Neural progenitor cell (in vitro differentiated cells): ENCODE measurements around the gene SWAP70. TPM values are rescaled to one million over a fixed set of nuclear protein-coding genes. Genes with fewer than 3 reads are reported as not detected.

Source experiments
- DNase-seq: peaks from one replicate; pipeline ENCODE4 v3.0.0-alpha.2; 2016; ENCODE audit warnings: low spot score
- H2AFZ ChIP-seq: fragments of 200-600 bp; sonication (generic); replicated peaks from 2 replicates; pipeline ENCODE4 v1.6.1; 2016; ENCODE audit warnings: antibody characterized with exemption
- H3F3A ChIP-seq: fragments of 200-600 bp; sonication (generic); 2 replicates; pipeline ENCODE4 v1.6.1; 2016; ENCODE audit warnings: antibody characterized with exemption, low read depth
- H3K27ac ChIP-seq: fragments of 200-600 bp; sonication (generic); 2 replicates; pipeline ENCODE4 v1.5.1; 2016; ENCODE audit warnings: mild to moderate bottlenecking
- H3K27me3 ChIP-seq: fragments of 200-600 bp; sonication (generic); 2 replicates; pipeline ENCODE4 v1.6.1; 2016; ENCODE audit warnings: mild to moderate bottlenecking, moderate library complexity
- H3K36me3 ChIP-seq: fragments of 200-600 bp; sonication (generic); 2 replicates; pipeline ENCODE4 v1.5.1; 2016
- H3K4me1 ChIP-seq: fragments of 200-600 bp; sonication (generic); 2 replicates; pipeline ENCODE4 v1.6.1; 2016; ENCODE audit warnings: mixed run types
- H3K4me2 ChIP-seq: fragments of 200-600 bp; sonication (generic); 2 replicates; pipeline ENCODE4 v1.6.1; 2016
- H3K4me3 ChIP-seq: fragments of 200-600 bp; sonication (generic); 2 replicates; pipeline ENCODE4 v1.5.1; 2016
- H3K79me2 ChIP-seq: fragments of 200-600 bp; sonication (generic); 2 replicates; pipeline ENCODE4 v1.6.1; 2016; ENCODE audit warnings: low read depth
- H3K9ac ChIP-seq: fragments of 200-600 bp; sonication (generic); 2 replicates; pipeline ENCODE4 v1.6.1; 2016
- H3K9me3 ChIP-seq: fragments of 200-600 bp; sonication (generic); 2 replicates; pipeline ENCODE4 v1.5.1; 2016; ENCODE audit warnings: low read depth
- H4K20me1 ChIP-seq: fragments of 200-600 bp; sonication (generic); 2 replicates; pipeline ENCODE4 v1.6.1; 2016; ENCODE audit warnings: low read depth
- H3K27ac Mint-ChIP-seq: 3 replicates; pipeline ENCODE4 v1.8.0; 2021; ENCODE audit warnings: mixed read lengths
- H3K27me3 Mint-ChIP-seq: 2 replicates; pipeline ENCODE4 v1.8.0; 2022; ENCODE audit warnings: low read depth, mild to moderate bottlenecking, inconsistent platforms, moderate library complexity, mixed read lengths; ENCODE audit not compliant: insufficient read depth
- H3K36me3 Mint-ChIP-seq: 3 replicates; pipeline ENCODE4 v1.8.0; 2021; ENCODE audit warnings: mixed read lengths
- H3K4me1 Mint-ChIP-seq: 3 replicates; pipeline ENCODE4 v1.8.0; 2021; ENCODE audit warnings: mixed read lengths
- H3K4me3 Mint-ChIP-seq: 3 replicates; pipeline ENCODE4 v1.8.0; 2021; ENCODE audit warnings: mild to moderate bottlenecking, moderate library complexity, mixed read lengths
- H3K9me3 Mint-ChIP-seq: 3 replicates; pipeline ENCODE4 v1.8.0; 2020; ENCODE audit warnings: mixed read lengths
- EZH2 ChIP-seq: fragments of 200-600 bp; sonication (generic); IDR thresholded peaks from 2 replicates; pipeline ENCODE4 v1.6.1; 2017; ENCODE audit warnings: antibody characterized with exemption, mild to moderate bottlenecking, moderate library complexity
- EZH2phosphoT487 ChIP-seq: fragments of 200-600 bp; sonication (generic); IDR thresholded peaks from 2 replicates; pipeline ENCODE4 v1.6.1; 2017; ENCODE audit warnings: antibody characterized with exemption
- total RNA-seq: library from RNA; depleted of rRNA; stranded (reverse); fragments of >200 nt; gene quantifications from 2 replicates; pipeline ENCODE4 v1.2.3, GENCODE V29; 2015; ENCODE audit warnings: low replicate concordance
- TF ChIP-seq, protein P1 (sequence below): fragments of 200-600 bp; sonication (generic); IDR thresholded peaks from 2 replicates; pipeline ENCODE4 v1.5.1; 2017; ENCODE audit warnings: antibody characterized with exemption, mild to moderate bottlenecking

The SWAP70 gene
- total RNA-seq, 1 donor from 2014 or later, result 25.5 TPM

DNA sequence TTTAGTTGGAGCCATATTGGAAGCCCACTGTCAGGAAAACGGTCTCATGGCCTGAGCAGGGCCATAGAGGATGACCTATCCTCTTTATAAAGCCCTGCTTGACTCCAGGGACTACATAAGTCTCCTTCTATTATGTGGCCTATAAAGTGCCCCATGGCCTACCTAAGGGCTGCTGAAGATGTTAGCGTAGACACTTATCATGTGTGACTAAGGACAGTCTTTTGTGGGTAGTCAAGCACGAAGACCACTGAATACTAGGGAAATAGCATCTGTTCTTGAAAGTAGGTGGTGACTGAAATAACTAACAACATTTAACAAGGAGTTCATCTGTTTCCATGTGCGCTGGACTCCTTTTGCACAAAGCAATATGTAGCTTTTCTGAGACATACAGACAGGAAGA, 117.1 kb downstream of the SWAP70 start:
- Histone ChIP-seq H3K4me3 (no peak overlapping the region), H2AFZ (no peak overlapping the region), H3K4me2 (no peak overlapping the region), H3K4me1 (peaks cover 13% of the 10 kb centered on the region), H3K79me2 (no peaks in the 10 kb centered on the region), H4K20me1 (no peaks in the 10 kb centered on the region), H3K9ac (no peak overlapping the region), H3K27ac (no peak overlapping the region), H3K9me3 (no peaks in the 10 kb centered on the region), H3K27me3 (no peaks in the 10 kb centered on the region), H3K36me3 (peaks cover 6% of the 10 kb centered on the region), H3F3A (no peaks in the 10 kb centered on the region)
- TF ChIP-seq EZH2 (no peak), EZH2phosphoT487 (no peak)
- TF ChIP-seq, protein P1, sequence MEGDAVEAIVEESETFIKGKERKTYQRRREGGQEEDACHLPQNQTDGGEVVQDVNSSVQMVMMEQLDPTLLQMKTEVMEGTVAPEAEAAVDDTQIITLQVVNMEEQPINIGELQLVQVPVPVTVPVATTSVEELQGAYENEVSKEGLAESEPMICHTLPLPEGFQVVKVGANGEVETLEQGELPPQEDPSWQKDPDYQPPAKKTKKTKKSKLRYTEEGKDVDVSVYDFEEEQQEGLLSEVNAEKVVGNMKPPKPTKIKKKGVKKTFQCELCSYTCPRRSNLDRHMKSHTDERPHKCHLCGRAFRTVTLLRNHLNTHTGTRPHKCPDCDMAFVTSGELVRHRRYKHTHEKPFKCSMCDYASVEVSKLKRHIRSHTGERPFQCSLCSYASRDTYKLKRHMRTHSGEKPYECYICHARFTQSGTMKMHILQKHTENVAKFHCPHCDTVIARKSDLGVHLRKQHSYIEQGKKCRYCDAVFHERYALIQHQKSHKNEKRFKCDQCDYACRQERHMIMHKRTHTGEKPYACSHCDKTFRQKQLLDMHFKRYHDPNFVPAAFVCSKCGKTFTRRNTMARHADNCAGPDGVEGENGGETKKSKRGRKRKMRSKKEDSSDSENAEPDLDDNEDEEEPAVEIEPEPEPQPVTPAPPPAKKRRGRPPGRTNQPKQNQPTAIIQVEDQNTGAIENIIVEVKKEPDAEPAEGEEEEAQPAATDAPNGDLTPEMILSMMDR, result no peak
- DNase-seq, result no peak
- Mint-ChIP-seq H3K4me1 (peaks cover 3% of the 10 kb centered on the region), H3K9me3 (no peaks in the 10 kb centered on the region), H3K36me3 (peaks cover 35% of the 10 kb centered on the region), H3K27me3 (no peaks in the 10 kb centered on the region), H3K4me3 (no peak overlapping the region), H3K27ac (no peak overlapping the region)

DNA sequence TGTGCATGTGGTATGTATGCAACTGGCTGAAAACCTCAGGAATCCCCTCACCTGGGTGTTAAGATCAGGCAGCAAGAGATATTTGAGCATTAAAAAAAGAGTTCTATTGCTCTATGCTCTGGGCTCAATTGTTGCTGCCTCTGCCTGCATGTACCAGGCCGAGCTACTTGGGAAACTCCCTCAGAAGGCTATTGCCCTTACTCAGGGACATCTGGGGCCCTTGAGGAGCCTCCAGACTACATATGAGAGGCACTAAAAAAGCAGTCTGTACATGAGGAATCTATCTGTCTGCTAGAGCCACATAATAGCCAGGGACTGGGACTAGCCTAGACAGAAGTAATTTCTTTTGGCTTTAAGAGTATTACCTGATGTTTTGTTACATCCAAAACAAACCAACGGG, 120.1 kb downstream of the SWAP70 start:
- Histone ChIP-seq H3K27me3 (no peaks in the 10 kb centered on the region), H3K9me3 (no peaks in the 10 kb centered on the region), H3F3A (no peaks in the 10 kb centered on the region), H3K36me3 (peaks cover 6% of the 10 kb centered on the region), H3K4me3 (no peak overlapping the region), H3K4me1 (no peaks in the 10 kb centered on the region), H3K27ac (no peak overlapping the region), H3K79me2 (no peaks in the 10 kb centered on the region), H2AFZ (no peak overlapping the region), H4K20me1 (no peaks in the 10 kb centered on the region), H3K9ac (no peak overlapping the region), H3K4me2 (no peak overlapping the region)
- H3K36me3 Mint-ChIP-seq, result peaks cover 35% of the 10 kb centered on the region
- no peak for DNase-seq
- H3K27me3 Mint-ChIP-seq, result no peaks in the 10 kb centered on the region
- H3K27ac Mint-ChIP-seq, result no peak overlapping the region
- H3K4me1 Mint-ChIP-seq, result no peaks in the 10 kb centered on the region
- TF ChIP-seq, protein P1, result no peak
- no peak for TF ChIP-seq EZH2phosphoT487
- TF ChIP-seq EZH2, result no peak
- H3K9me3 Mint-ChIP-seq, result no peaks in the 10 kb centered on the region
- H3K4me3 Mint-ChIP-seq, result no peak overlapping the region

- Histone ChIP-seq H2AFZ (no peak overlapping the region), H3K79me2 (no peaks in the 10 kb centered on the region), H3F3A (no peaks in the 10 kb centered on the region), H3K27ac (no peak overlapping the region), H3K4me2 (no peak overlapping the region), H3K9me3 (no peaks in the 10 kb centered on the region), H3K27me3 (no peaks in the 10 kb centered on the region), H3K4me1 (no peaks in the 10 kb centered on the region), H4K20me1 (no peaks in the 10 kb centered on the region), H3K9ac (no peak overlapping the region), H3K4me3 (no peak overlapping the region), H3K36me3 (peaks cover 6% of the 10 kb centered on the region)
- peaks cover 2% of the 10 kb centered on the region for H3K27me3 Mint-ChIP-seq
- no peaks in the 10 kb centered on the region for H3K9me3 Mint-ChIP-seq
- peaks cover 38% of the 10 kb centered on the region for H3K36me3 Mint-ChIP-seq
- TF ChIP-seq EZH2 (no peak), EZH2phosphoT487 (no peak)
- TF ChIP-seq, protein P1, result no peak
- H3K27ac Mint-ChIP-seq, result no peak overlapping the region
- DNase-seq, result no peak
- no peaks in the 10 kb centered on the region for H3K4me1 Mint-ChIP-seq
- no peak overlapping the region for H3K4me3 Mint-ChIP-seq
These were observed 120.9 kb downstream of the SWAP70 start for GRCh38 chr11:9784602-9785315.
